ENCODE results near the gene SLC39A3. TPM values are rescaled to one million over a fixed set of nuclear protein-coding genes. Genes with fewer than 3 reads are reported as not detected.

Gene SLC39A3, protein sequence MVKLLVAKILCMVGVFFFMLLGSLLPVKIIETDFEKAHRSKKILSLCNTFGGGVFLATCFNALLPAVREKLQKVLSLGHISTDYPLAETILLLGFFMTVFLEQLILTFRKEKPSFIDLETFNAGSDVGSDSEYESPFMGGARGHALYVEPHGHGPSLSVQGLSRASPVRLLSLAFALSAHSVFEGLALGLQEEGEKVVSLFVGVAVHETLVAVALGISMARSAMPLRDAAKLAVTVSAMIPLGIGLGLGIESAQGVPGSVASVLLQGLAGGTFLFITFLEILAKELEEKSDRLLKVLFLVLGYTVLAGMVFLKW
- 24.8 to 30.9 TPM (median 28.5 TPM) in 5 replicates for total RNA-seq (2022; extraction: Qiagen RNA extraction; ENCODE audit: low read depth)

DNA sequence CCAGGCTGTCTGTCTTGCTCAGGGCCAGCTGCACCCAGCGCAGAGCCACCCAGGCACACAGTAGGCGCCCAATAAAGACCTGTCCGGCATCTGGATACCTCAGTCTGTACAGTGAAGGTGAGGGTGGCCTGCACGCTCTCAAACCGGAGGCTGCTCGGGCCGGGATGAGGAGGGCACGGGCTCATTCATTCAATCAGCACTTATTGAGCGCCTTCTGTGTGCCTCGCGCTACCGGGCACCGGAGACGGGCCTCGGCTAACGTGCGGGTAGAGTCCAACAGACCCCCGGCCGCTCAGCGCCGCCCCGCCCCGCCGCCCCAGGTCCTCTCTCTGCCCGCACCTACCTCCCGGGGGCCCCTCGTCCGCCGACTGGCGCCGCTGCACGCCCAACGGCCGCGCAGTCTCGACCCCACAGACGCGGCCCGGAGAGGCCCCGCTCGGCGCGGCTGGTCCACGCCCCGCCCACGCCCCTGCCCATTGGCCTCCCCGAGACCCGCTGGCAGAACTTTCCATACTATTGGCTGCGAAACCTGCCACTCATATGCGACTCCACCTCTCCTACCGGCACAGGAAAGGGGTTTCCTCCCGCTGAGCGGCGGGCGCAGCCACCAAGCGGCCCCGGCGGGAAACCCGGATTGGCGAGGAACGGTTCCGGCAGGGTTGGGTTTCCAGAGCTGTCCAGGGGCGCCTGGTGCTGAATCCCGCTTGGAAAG is at the start of gene SLC39A3:
Gene SLC39A3, minus strand, starts transcription at position 416 of the 712 bp plus-strand sequence. CDS start 2,760 bp downstream, outside the sequence.

DNA sequence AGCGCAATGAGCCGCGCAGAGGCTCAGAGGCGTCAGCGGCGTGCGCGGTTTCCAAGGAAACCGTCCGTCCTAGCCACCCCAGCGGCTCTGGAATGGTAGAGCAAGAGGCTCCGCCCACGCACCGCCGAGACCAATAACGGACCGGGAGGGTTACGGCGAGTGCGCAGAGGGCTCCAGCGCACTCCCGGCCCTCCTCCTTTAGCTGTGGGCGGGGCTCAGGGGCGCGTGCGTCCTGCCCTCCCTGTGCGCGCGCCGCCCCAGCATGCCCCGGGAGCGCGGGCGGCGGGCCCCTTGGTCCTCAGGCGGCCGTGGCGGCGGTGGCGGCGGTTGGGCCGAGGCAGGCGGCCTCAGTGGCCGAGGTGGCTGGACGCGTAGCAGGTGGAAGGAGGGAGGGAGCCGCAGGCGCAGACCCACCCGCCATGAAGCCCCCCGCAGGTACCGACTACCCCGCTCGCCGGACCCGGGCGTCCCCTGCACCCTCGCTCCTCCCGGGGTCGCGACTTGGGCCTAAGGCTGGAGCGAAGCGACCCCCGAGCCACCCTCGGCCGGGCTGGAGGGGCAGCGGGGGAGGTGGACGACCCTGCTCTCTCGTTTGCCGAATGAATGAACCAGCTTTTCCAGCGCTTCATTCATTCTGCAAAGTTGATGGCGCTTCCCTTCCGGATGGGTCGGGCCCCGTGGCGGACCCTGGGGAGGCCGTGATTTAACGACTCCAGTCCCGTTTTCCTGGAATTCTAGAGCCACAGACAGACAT is 45.6 kb upstream of the SLC39A3 start, which contains the start of gene THOP1:
Gene THOP1, plus strand, starts transcription at position 260 of the 754 bp plus-strand sequence. Its CDS starts 160 bp downstream, at position 420.

DNA sequence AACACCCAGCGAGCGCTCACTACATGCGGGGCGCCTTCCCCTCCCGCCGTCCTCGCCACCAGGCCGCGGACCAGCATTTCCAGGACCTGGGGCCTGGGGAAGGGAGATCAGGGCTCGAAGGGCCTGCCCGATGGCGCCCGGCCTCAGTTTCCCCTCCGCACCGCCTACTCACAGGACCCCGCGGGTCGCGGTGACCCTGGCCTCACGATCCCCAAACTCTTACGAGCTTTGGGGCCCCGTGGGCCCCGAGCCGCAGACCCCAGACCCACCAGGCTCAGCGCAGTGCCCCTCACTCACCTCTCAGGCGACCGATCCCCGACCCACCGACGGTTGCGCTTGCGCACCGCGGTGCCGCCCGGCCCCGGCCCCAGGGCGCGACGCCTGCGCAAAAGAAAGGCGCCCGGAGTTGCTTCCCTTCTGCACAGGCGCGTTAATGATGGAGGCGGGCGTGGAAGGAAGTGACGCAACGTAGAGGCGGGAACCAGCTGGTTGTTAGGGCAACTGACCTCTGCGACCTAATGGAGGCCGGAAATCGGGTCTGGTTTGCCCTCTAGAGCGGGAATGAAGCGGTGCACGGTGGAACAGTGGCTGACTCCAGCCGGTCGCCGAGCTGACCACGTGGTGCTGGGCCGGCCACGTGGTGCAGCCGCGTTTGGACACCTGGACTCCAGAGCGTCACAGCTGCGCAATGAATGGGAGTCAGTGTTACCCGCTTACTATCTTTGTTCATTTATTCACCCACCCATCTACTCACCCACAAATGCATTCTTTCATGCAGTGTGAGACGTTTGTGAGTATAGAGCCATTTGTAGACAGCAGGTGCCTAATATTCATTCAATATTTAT is 43.3 kb upstream of the SLC39A3 start, which contains the start of gene SGTA:
Gene SGTA, minus strand, starts transcription at position 338 of the 845 bp plus-strand sequence. CDS start 14,205 bp downstream, outside the sequence.

DNA sequence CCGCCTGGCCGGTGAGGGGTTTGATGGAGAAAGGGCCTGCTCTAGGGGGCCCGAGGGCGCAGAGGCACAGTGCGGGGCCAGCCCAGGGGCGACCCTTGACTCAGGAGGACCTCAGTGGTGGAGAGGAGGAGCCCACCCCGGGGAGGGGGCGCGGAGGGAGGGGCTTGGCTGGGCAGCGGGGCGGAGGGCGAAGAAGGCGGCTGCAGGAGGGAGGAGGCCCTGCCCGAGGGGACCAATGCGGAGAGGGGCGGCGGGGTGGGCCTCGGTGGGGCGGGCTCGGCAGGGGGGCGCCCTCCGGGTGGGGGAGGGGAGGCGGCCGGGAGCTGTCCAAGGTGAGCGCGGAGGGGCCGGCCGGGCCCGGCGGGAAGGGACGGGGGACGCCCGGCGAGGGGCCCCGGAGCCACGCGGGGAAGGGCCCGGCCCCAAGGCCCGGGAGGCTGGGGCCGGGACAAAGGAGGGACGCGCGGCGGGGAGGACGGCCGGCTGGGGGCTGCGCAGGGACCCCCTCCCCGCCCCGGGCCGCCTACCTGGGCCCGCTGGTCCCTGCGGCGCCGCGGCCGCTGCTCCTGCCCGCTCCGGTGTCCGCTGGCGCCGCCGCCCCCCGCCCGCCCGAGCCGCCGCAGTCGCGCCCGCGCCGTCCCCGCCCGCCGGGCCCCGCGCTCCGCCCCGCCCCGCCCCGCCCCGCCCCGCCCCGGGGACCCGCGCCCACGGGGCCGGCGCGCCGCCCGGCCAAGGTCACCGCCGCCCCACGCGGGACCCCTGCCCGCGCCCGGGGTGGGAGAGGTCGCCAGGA is 18.8 kb downstream of the SLC39A3 start, which contains the start of gene DIRAS1:
Gene DIRAS1, minus strand, starts transcription at position 596 of the 793 bp plus-strand sequence. CDS start 3,566 bp downstream, outside the sequence.

DNA sequence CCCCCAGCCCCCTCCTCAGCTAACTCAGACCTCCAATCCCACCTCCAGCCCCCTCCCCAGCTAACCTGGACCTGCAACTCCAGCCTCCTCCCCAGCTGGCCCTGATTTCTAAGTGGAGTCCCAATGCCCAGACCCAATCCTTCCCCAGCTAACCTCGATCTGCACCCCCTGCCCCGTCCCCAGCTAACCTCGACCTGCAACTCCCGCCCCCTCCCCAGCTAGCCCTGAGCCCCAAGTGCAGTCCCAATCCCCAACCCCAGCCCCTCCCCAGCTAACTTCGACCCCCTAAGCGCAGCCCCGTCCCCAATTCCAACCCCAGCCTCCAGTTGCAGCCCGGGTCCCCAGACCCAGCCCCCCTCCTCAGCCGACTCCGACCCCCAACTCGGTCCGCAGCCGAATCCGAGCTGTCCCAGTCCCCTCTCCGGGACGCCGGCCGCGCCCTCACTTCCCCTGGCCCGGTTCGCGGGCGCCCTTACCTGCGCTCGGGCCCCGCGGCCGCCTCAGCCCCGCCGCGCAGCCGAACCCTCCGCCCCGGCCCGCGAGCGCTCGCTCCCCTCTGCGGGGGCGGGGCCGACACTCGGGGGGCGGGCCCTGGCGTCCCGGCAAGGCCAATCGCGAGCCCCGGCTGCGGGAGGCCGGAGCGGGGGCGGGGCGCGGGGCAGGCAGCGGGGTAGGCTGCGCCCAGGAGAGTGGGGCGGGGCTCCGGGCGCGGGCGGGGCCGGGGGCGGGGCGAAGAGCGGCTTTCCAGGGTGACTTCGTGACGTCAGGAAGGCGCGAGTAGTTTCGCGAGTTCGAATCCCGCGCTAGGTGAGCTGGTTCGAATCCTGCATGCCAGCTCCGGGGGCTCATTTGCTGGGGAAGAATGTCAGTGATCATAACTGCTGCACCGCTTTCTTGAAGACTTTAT is 37.4 kb downstream of the SLC39A3 start, which contains the start of gene GNG7:
Gene GNG7, minus strand, starts transcription at position 525 of the 907 bp plus-strand sequence. CDS start 182,006 bp downstream, outside the sequence.

Other genes starting within 250 kb of the SLC39A3 start
- gene GNG7, start 37.3 kb downstream of the SLC39A3 start, total RNA-seq (2022; extraction: Qiagen RNA extraction; ENCODE audit: low read depth): 0.05 to 0.09 TPM (median 0.06 TPM) in 4 of 5 replicates, not detected in the other
- 3.3 to 4.1 TPM (median 3.9 TPM) in 5 replicates for gene DIRAS1, start 18.6 kb downstream of the SLC39A3 start, total RNA-seq (2022; extraction: Qiagen RNA extraction; ENCODE audit: low read depth)
- 59.2 to 84.2 TPM (median 75.9 TPM) in 5 replicates for gene SGTA, start 43.3 kb upstream of the SLC39A3 start, total RNA-seq (2022; extraction: Qiagen RNA extraction; ENCODE audit: low read depth)
- gene THOP1, start 45.5 kb upstream of the SLC39A3 start, total RNA-seq (2022; extraction: Qiagen RNA extraction; ENCODE audit: low read depth): 80.4 to 111 TPM (median 99.5 TPM) in 5 replicates
- gene ZNF554, start 79.9 kb upstream of the SLC39A3 start, total RNA-seq (2022; extraction: Qiagen RNA extraction; ENCODE audit: low read depth): 0.86 to 1.5 TPM (median 0.93 TPM) in 5 replicates
- 2.2 to 2.9 TPM (median 2.7 TPM) in 5 replicates for gene ZNF555, start 101.5 kb upstream of the SLC39A3 start, total RNA-seq (2022; extraction: Qiagen RNA extraction; ENCODE audit: low read depth)
- 0.01 to 0.05 TPM in 2 of 5 replicates, not detected in the others for gene ZNF556, start 127.3 kb upstream of the SLC39A3 start, total RNA-seq (2022; extraction: Qiagen RNA extraction; ENCODE audit: low read depth)
- gene ZNF57, start 160.9 kb upstream of the SLC39A3 start, total RNA-seq (2022; extraction: Qiagen RNA extraction; ENCODE audit: low read depth): 1.9 to 3.2 TPM (median 2.0 TPM) in 5 replicates
- gene ZNF77, start 205.0 kb upstream of the SLC39A3 start, total RNA-seq (2022; extraction: Qiagen RNA extraction; ENCODE audit: low read depth): 1.3 to 2.1 TPM (median 1.4 TPM) in 5 replicates
- 3.1 to 6.5 TPM (median 5.1 TPM) in 5 replicates for gene TLE6, start 237.5 kb upstream of the SLC39A3 start, total RNA-seq (2022; extraction: Qiagen RNA extraction; ENCODE audit: low read depth)